H9 (cell line): ENCODE measurements around the gene ARRB1. TPM values are rescaled to one million over a fixed set of nuclear protein-coding genes. Genes with fewer than 3 reads are reported as not detected.

Experiments used
- DNase-seq: peaks from one replicate; pipeline ENCODE4 v3.0.0-alpha.2; 2017
- H2AFZ ChIP-seq: one replicate; pipeline ENCODE4 v1.6.1; 2013; ENCODE audit warnings: mild to moderate bottlenecking, low read length, control low read depth, moderate library complexity
- H2AK5ac ChIP-seq: 2 replicates; pipeline ENCODE4 v1.6.1; 2013; ENCODE audit warnings: low read length, control low read depth, mixed read lengths; ENCODE audit not compliant: insufficient read length
- H2BK120ac ChIP-seq: one replicate; pipeline ENCODE4 v1.6.1; 2013; ENCODE audit warnings: low read depth, mild to moderate bottlenecking, low read length, control low read depth, inconsistent platforms; ENCODE audit not compliant: poor library complexity, severe bottlenecking
- H2BK12ac ChIP-seq: 2 replicates; pipeline ENCODE4 v1.6.1; 2013; ENCODE audit warnings: low read length, control low read depth, mixed read lengths, low read depth; ENCODE audit not compliant: insufficient read length
- H2BK15ac ChIP-seq: 2 replicates; pipeline ENCODE4 v1.6.1; 2013; ENCODE audit warnings: low read depth, low read length, control low read depth
- H2BK20ac ChIP-seq: one replicate; pipeline ENCODE4 v1.6.1; 2013; ENCODE audit warnings: low read depth, mild to moderate bottlenecking, low read length, control low read depth, inconsistent platforms; ENCODE audit not compliant: poor library complexity, severe bottlenecking
- H2BK5ac ChIP-seq: 2 replicates; pipeline ENCODE4 v1.6.1; 2013; ENCODE audit warnings: low read length, control low read depth, mixed read lengths; ENCODE audit not compliant: insufficient read length
- H3K14ac ChIP-seq: 2 replicates; pipeline ENCODE4 v1.6.1; 2013; ENCODE audit warnings: low read length, control low read depth; ENCODE audit not compliant: insufficient read depth
- H3K18ac ChIP-seq: 2 replicates; pipeline ENCODE4 v1.6.1; 2013; ENCODE audit warnings: low read depth, mild to moderate bottlenecking, mixed read lengths, low read length, control low read depth; ENCODE audit not compliant: insufficient read length
- H3K23ac ChIP-seq: 2 replicates; pipeline ENCODE4 v1.6.1; 2013; ENCODE audit warnings: low read length, control low read depth, mixed read lengths, low read depth; ENCODE audit not compliant: insufficient read length
- H3K23me2 ChIP-seq: 2 replicates; pipeline ENCODE4 v1.6.1; 2013; ENCODE audit warnings: low read depth, mild to moderate bottlenecking, mixed read lengths, low read length, control low read depth; ENCODE audit not compliant: insufficient read length, poor library complexity, severe bottlenecking
- H3K27ac ChIP-seq: 2 replicates; pipeline ENCODE4 v1.5.1; 2013; ENCODE audit warnings: low read length, control low read depth, mixed read lengths, low read depth; ENCODE audit not compliant: insufficient read length
- H3K27me3 ChIP-seq: 2 replicates; pipeline ENCODE4 v1.6.1; 2013; ENCODE audit warnings: low read length, control low read depth, inconsistent platforms; ENCODE audit not compliant: insufficient read depth
- H3K4ac ChIP-seq: 2 replicates; pipeline ENCODE4 v1.6.1; 2013; ENCODE audit warnings: low read depth, mild to moderate bottlenecking, control low read depth, inconsistent platforms, low read length, moderate library complexity
- H3K4me1 ChIP-seq: 2 replicates; pipeline ENCODE4 v1.6.1; 2013; ENCODE audit warnings: low read length, control low read depth, inconsistent platforms; ENCODE audit not compliant: insufficient read depth
- H3K4me2 ChIP-seq: 2 replicates; pipeline ENCODE4 v1.6.1; 2013; ENCODE audit warnings: low read length, control low read depth, mixed read lengths; ENCODE audit not compliant: insufficient read length, insufficient read depth
- H3K56ac ChIP-seq: 2 replicates; pipeline ENCODE4 v1.6.1; 2013; ENCODE audit warnings: low read depth, mild to moderate bottlenecking, mixed read lengths, low read length, control low read depth; ENCODE audit not compliant: insufficient read length
- H3K79me1 ChIP-seq: 2 replicates; pipeline ENCODE4 v1.6.1; 2013; ENCODE audit warnings: low read depth, mild to moderate bottlenecking, moderate library complexity, low read length, control low read depth, inconsistent platforms; ENCODE audit not compliant: insufficient read depth, poor library complexity, severe bottlenecking
- H3K79me2 ChIP-seq: 2 replicates; pipeline ENCODE4 v1.6.1; 2013; ENCODE audit warnings: low read length, control low read depth, inconsistent platforms; ENCODE audit not compliant: insufficient read depth
- H3K9ac ChIP-seq: 2 replicates; pipeline ENCODE4 v1.6.1; 2013; ENCODE audit warnings: low read length, control low read depth, mixed read lengths; ENCODE audit not compliant: insufficient read length; ENCODE audit errors: extremely low read depth
- H3K9me3 ChIP-seq: one replicate; pipeline ENCODE4 v1.6.1; 2013; ENCODE audit warnings: low read depth, low read length, inconsistent platforms; ENCODE audit not compliant: control insufficient read depth
- H3T11ph ChIP-seq: one replicate; pipeline ENCODE4 v1.6.1; 2013; ENCODE audit warnings: mild to moderate bottlenecking, low read length, control low read depth, inconsistent platforms
- H4K20me1 ChIP-seq: one replicate; pipeline ENCODE4 v1.6.1; 2013; ENCODE audit not compliant: control insufficient read depth, insufficient read length, insufficient read depth
- H4K5ac ChIP-seq: 2 replicates; pipeline ENCODE4 v1.6.1; 2013; ENCODE audit warnings: low read depth, mild to moderate bottlenecking, mixed read lengths, low read length, control low read depth; ENCODE audit not compliant: insufficient read length
- H4K8ac ChIP-seq: replicated peaks from 2 replicates; pipeline ENCODE4 v1.6.1; 2013; ENCODE audit warnings: low read length, control low read depth, mixed read lengths, low read depth; ENCODE audit not compliant: insufficient read length
- H4K91ac ChIP-seq: 2 replicates; pipeline ENCODE4 v1.6.1; 2013; ENCODE audit warnings: low read depth, mild to moderate bottlenecking, moderate library complexity, mixed read lengths, low read length, control low read depth; ENCODE audit not compliant: insufficient read length
- H3K27ac Mint-ChIP-seq, 3 experiments: 2 replicates in 2 of 3; 3 replicates in 1 of 3; pipeline ENCODE4 v1.8.0; 2020 to 2021; ENCODE audit warnings: mixed read lengths in 3 of 3, mild to moderate bottlenecking in 1 of 3, moderate library complexity in 1 of 3
- H3K27me3 Mint-ChIP-seq: 2 replicates; pipeline ENCODE4 v1.8.0; 2021; ENCODE audit warnings: low read depth, mild to moderate bottlenecking, moderate library complexity, mixed read lengths
- H3K36me3 Mint-ChIP-seq, 3 experiments: 2 replicates in 2 of 3; 3 replicates in 1 of 3; pipeline ENCODE4 v1.8.0; 2020 to 2021; ENCODE audit warnings: low read depth in 3 of 3, mixed read lengths in 3 of 3; ENCODE audit not compliant: insufficient read depth in 1 of 3
- H3K4me1 Mint-ChIP-seq, 2 experiments: 2 replicates each; pipeline ENCODE4 v1.8.0; 2020; ENCODE audit warnings: mixed read lengths in 2 of 2
- H3K4me3 Mint-ChIP-seq, 2 experiments: 2 replicates in 1 of 2; 3 replicates in 1 of 2; pipeline ENCODE4 v1.8.0; 2020 to 2021; ENCODE audit warnings: mild to moderate bottlenecking in 2 of 2, mixed read lengths in 2 of 2, moderate library complexity in 1 of 2
- H3K9me3 Mint-ChIP-seq, 2 experiments: 2 replicates in 1 of 2; 3 replicates in 1 of 2; pipeline ENCODE4 v1.8.0; 2020; ENCODE audit warnings: mild to moderate bottlenecking in 2 of 2, mixed read lengths in 2 of 2, moderate library complexity in 1 of 2
- WGBS: extraction: QIAGEN DNeasy Blood & Tissue Kit; methylation state at CpG from one replicate; pipeline ENCODE4 v1.1.7; 2013; ENCODE audit warnings: missing lambda C conversion rate, low lambda C conversion rate, mixed read lengths; ENCODE audit not compliant: insufficient read length; ENCODE audit errors: extremely low coverage; 5-methylcytosine and 5-hydroxymethylcytosine counted together
- total RNA-seq: library from RNA; stranded (reverse); gene quantifications from 2 replicates; pipeline ENCODE4 v1.2.1, GENCODE V29; 2021
- TF ChIP-seq, protein P1 (sequence below): fragments of 200-600 bp; sonication (generic); conservative IDR thresholded peaks from 3 replicates; pipeline ENCODE4 v1.8.0; 2021; ENCODE audit warnings: antibody characterized with exemption, mild to moderate bottlenecking

Gene ARRB1
- total RNA-seq, 1 experiment from 2014 or later: 20.6 TPM

DNA sequence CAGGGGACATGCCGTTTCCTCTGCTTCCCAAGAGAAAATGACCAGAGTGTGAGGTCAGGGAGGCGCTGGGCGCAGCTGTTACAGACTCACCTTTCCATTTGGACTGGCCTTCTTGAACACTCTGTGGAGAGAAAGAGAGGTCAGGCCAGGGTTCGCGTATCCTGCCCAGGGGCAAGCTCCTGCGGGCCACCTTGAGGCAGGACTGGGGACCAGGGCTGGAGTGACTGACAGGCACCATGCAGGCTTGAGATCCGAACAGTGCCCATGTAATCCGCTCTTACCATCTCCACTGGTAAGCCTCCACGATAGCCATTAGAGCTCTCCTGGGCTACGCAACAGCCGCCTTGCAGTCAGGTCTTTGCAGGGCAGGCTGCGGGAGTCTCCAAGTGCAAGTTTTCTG, 61.5 kb downstream of the ARRB1 start:
- H4K5ac ChIP-seq: no peak overlapping the region
- H3K56ac ChIP-seq: no peak overlapping the region
- no peaks in the 10 kb centered on the region for H3K4me1 ChIP-seq
- H3T11ph ChIP-seq: no peak overlapping the region
- no peak overlapping the region for H2BK120ac ChIP-seq
- H3K9ac ChIP-seq: no peak overlapping the region
- no peaks in the 10 kb centered on the region for H3K27me3 ChIP-seq
- Mint-ChIP-seq H3K36me3 (no peaks in the 10 kb centered on the region; a peak in 1 of 7 replicates), H3K27me3 (no peaks in the 10 kb centered on the region), H3K4me3 (no peak overlapping the region; a peak in 1 of 5 replicates), H3K9me3 (no peaks in the 10 kb centered on the region), H3K27ac (no peak overlapping the region; a peak in 1 of 7 replicates), H3K4me1 (no peaks in the 10 kb centered on the region)
- H2BK5ac ChIP-seq: no peak overlapping the region
- WGBS: no CpG with 5 or more reads among the region's 12 CpGs
- H2AK5ac ChIP-seq: no peak overlapping the region
- no peaks in the 10 kb centered on the region for H4K20me1 ChIP-seq
- no peak overlapping the region for H3K23ac ChIP-seq
- H3K9me3 ChIP-seq: no peaks in the 10 kb centered on the region
- H3K14ac ChIP-seq: no peak overlapping the region
- no peaks in the 10 kb centered on the region for H3K79me2 ChIP-seq
- no peak overlapping the region for H2AFZ ChIP-seq
- TF ChIP-seq, protein P1, sequence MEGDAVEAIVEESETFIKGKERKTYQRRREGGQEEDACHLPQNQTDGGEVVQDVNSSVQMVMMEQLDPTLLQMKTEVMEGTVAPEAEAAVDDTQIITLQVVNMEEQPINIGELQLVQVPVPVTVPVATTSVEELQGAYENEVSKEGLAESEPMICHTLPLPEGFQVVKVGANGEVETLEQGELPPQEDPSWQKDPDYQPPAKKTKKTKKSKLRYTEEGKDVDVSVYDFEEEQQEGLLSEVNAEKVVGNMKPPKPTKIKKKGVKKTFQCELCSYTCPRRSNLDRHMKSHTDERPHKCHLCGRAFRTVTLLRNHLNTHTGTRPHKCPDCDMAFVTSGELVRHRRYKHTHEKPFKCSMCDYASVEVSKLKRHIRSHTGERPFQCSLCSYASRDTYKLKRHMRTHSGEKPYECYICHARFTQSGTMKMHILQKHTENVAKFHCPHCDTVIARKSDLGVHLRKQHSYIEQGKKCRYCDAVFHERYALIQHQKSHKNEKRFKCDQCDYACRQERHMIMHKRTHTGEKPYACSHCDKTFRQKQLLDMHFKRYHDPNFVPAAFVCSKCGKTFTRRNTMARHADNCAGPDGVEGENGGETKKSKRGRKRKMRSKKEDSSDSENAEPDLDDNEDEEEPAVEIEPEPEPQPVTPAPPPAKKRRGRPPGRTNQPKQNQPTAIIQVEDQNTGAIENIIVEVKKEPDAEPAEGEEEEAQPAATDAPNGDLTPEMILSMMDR: no peak
- H3K18ac ChIP-seq: no peak overlapping the region
- H3K4ac ChIP-seq: no peak overlapping the region
- no peak for DNase-seq
- H3K4me2 ChIP-seq: no peak overlapping the region
- no peak overlapping the region for H4K91ac ChIP-seq
- H3K23me2 ChIP-seq: no peaks in the 10 kb centered on the region
- H2BK12ac ChIP-seq: no peak overlapping the region
- H2BK20ac ChIP-seq: no peak overlapping the region
- no peak overlapping the region for H3K27ac ChIP-seq
- H2BK15ac ChIP-seq: no peak overlapping the region
- H3K79me1 ChIP-seq: no peaks in the 10 kb centered on the region
- H4K8ac ChIP-seq: no peak overlapping the region
